Midbrain (tissue), 1 donor: ENCODE results near the gene IQCN.

Source experiments
- DNase-seq: peaks from one replicate; lab custom pipeline; 2025; lab: John Stamatoyannopoulos, UW

Gene IQCN

DNA sequence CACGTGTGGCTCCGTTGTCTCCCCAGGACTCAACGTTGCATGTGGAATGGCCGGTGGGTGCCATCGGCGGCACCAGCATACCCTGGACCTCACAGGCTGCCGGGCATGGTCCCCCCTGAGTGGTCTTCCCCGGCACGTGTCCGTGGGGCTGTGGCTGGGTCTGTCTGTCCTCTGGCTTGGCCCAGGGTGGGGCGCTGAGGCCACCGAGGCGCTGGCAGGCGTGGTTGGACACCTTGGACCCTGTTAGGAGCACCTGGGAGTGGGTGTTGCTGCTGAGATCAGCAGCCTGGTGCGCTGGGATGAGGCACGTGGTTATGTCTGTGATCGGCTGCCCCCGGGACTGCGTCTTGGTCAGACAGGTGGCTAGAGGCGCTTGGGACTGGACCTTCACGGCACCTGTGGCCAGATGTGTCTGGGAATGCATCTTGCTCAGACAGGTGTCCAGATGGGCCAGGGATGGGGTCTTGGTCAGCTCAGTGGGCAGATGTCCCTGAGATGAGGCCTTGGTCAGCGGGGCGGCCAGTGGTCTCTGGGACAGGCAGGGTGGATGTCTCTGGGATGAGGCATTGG, 9.2 kb downstream of the IQCN start:
- no peak for DNase-seq

- no peak for DNase-seq
Measured at GRCh38 chr19:18264137-18264854, 10.0 kb downstream of the IQCN start.

- no peak for DNase-seq
Measured at GRCh38 chr19:18263324-18264136, 10.7 kb downstream of the IQCN start.

DNA sequence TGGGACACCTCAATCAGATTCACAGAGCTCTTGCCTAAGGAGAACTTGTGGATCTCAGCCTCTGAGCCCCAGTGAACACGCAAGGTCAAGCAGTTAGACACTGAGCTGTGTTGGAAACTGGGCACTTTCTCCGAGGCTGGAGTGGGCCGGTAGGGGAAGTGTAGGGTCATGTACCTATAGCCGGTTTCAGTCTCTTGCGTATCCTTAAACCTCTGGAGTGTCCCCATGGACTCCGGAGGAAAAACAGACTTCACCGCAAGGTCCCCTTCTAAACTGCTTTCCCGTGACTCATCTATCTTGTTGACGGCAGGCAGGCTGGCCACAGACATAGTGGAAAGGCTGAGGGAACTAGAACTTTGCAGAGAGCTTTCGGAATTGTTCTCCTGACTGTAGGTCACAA, 11.3 kb downstream of the IQCN start:
- DNase-seq, result no peak

DNA sequence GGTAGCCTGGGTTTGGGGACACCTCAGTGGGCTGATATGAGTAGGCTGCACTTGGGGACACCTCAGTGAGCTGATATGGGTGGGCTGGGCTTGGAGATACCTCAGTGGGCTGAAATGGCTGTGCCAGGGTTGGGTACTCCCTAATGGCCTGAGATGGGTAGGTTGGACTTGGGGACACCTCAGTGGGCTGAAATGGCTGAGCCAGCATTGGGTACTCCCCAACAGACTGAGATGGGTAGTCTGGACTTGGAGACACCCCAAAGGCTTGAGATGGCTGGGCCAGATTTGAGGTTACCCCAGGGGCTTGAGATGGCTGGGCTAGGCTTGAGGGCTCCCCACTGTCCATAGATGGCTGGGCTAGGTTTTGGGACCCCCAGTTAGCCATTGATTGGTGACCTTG, 12.1 kb downstream of the IQCN start:
- no peak for DNase-seq

GRCh38 chr19:18261474-18261873, 12.8 kb downstream of the IQCN start:
- no peak for DNase-seq

GRCh38 chr19:18259893-18260292, 14.4 kb downstream of the IQCN start:
- DNase-seq, result no peak

- no peak for DNase-seq
Measured at GRCh38 chr19:18257503-18258470, 16.5 kb downstream of the IQCN start.

DNA sequence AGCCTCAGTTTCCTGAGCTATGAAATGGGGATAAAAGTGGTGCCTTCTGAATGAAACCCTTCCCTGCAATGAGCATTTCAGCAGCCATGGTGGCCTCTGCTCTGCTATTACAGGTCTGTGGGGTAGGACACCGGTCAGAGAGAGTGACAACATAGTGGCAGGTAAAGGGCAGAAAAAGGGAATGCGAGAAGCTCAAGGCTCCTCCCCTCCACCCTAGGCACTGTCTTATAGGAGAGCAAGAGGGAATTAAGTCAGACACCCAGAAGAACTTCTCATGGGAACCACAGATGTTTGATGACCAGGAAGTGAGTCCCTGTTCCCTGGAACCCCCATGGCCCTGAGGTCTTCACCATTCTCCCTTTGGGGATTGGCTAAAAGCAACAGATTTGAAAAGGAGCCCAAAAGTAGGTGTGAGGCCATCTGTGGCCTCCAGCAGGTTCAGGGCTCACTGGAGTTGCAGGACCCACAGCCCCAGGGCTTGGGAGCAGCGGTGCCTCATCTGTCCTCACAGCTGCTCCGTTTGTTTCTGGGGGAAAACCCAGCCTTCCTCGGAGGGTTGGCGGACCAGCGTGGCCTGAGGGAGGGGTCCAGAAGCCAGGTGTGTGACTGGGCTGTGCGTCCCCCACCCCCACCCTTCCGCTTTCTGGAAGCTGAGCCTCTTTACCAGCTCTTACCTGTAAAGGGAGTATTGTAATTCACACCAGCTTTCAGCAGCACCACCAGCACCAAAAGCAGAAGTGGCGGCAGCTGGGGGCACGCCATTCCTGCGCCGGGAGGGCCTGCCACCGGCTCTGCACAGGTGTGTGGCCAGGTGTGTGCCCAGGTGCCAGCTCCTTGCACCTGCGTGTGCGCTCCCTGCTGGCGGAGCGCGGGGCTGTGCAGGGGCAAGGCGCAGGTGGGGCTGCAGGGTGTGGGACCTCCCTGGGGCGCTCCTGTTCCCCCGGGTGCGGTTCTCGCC, 19.4 kb downstream of the IQCN start:
- DNase-seq, result no peak

DNA sequence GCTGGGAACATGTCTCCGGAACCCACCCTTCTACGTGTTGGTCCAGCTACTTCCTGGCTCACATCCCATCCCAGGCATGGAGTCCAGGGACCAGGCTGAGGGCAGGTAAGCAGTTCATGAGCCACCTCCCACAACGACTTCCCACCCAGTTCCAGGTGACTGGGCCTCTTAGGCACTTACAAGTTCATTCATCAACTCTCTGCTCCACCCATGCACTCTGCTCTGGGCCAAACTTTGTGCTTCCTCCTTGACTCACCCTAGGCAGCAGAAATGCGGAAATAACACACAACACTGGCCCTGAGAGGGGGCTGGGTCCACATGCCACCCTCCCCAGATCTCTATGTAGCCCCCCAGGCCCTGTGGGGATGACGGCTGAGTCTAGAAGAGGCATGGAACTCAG, 20.5 kb downstream of the IQCN start:
- no peak for DNase-seq

- DNase-seq, result no peak
Measured at GRCh38 chr19:18253130-18253529, 21.1 kb downstream of the IQCN start.

- DNase-seq, result no peak
Measured at GRCh38 chr19:18252370-18252717, 21.9 kb downstream of the IQCN start.

DNA sequence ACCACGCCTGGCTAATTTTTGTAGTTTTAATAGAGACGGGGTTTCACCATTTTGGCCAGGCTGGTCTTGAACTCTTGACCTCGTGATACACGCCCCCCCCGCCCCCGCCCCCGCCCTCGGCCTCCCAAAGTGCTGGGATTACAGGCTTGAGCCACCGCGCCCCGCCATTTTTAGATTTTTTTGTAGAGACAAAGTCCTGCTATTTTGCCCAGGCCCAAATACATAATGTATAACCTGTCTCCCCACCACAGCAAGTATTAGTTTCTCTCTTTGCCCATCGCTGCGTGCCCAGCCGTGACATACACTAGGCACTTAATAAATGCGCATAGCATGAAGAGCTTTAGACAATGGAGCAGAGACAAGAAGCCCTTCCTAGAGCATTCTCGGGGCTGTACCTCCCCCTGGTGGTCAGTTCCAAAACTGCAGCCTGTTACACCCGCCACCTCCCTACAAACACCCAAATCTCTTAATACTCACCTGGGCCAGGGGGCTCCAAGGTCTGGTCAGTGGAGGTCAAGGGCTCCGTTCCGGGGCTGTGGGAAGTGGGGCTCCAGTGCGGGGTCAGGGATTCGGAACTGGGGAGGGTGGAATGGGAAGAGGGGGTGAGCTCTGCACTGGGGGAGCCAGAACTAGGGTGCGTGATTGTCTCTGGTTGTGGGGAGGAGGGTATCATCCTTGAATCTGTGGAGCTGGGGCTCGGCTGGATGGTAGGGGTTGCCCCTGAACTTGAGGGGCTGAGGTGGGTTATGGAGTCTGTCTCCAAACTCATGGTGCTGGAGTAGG, 22.5 kb downstream of the IQCN start:
- peak; percentile 61 for DNase-seq

- no peak for DNase-seq
Measured at GRCh38 chr19:18249834-18250233, 24.4 kb downstream of the IQCN start.

GRCh38 chr19:18245297-18245696, 29.0 kb downstream of the IQCN start:
- no peak for DNase-seq

GRCh38 chr19:18239303-18239702, 34.9 kb downstream of the IQCN start:
- DNase-seq, result no peak

GRCh38 chr19:18234194-18234593, 40.1 kb downstream of the IQCN start:
- no peak for DNase-seq

DNA sequence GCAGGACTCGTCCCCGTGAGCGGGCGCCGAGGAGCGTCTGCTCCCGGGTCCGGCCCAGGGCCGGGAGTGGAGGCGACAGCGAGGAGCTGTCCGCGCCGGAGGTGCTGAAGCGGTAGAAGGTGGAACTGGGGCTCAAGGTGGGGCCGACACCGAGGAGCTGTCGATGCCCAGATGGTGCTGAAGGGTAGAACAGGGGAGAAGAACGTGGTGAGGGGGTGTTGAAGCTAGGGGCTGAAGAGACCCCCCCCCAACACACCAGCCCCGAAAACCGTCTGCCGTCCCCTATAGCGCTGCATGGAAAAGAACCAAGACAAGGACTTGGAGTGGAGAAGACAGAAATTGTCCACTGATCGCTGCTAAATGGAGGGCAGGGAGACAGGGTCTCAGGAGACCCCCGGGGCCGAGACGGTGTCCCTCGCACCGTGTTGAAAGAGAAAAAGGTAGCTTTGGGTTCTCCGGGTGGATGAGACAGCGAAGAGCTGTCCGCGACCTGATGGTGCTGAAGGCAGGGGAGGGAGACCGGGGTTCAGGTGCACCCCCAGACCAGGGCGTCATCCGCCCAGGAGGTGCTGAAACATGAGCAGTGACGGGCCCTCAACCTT, 40.9 kb downstream of the IQCN start:
- no peak for DNase-seq

DNA sequence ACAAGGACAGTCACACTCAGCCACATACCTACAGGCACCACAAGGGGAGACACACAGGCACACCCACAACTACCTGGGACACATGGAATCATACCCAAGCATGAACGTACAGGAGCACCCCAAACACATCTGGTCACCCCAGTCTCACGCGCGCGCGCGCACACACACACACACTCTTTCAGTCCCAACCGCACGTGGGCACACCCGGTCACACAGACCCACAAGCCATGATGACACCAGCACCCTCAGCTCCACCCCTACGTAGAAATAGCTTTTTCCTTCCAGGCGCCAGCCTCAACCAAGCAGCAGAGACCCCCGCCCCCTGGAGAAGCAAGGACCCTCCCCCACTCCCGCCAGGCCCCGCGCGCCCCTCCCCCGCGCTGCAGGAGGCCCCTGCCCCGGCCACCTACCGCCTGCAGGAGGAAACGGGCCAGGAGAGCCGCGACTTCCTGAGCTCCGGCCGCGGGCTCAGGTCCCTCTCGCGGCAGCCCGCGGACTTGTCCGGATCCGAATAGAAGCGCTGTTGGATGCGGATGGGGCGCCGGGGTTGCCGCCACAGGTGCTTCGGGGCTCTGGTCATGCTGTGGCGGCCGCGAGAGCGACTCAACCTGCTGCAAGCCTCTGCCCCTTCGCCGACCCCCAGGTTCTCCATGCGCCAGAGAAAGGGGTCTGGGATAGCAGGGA, 41.6 kb downstream of the IQCN start:
- no peak for DNase-seq
